Choroid plexus epithelial cell (primary cell): ENCODE measurements around the gene ETFA.
A peak's percentile ranks its signal among the peaks of the same experiment; 100 is the strongest.

Experiments
- DNase-seq: peaks from one replicate; pipeline ENCODE4 v3.0.0-alpha.2; 2010; ENCODE audit warnings: low read depth
- H3K4me3 ChIP-seq: 2 replicates; pipeline ENCODE4 v1.5.1; 2011; ENCODE audit warnings: low read depth, mild to moderate bottlenecking, control low read depth, low read length, moderate library complexity
- CTCF ChIP-seq: conservative IDR thresholded peaks from 2 replicates; pipeline ENCODE4 v1.5.1; 2011; ENCODE audit warnings: low read depth, mild to moderate bottlenecking, control low read depth, inconsistent platforms, low read length, moderate library complexity

Gene ETFA

GRCh38 chr15:76289582-76289981 is 21.7 kb downstream of the ETFA start:
- peak; percentile 37 for DNase-seq
- no peak for TF ChIP-seq CTCF
- H3K4me3 ChIP-seq: no peak overlapping the region

- TF ChIP-seq CTCF: no peak
- H3K4me3 ChIP-seq: no peak overlapping the region
- peak; percentile 43 for DNase-seq
Measured at GRCh38 chr15:76286271-76286879, 24.9 kb downstream of the ETFA start.

- H3K4me3 ChIP-seq: no peak overlapping the region
- TF ChIP-seq CTCF: peak; percentile 71
- peak; percentile 36 for DNase-seq
Measured at GRCh38 chr15:76285241-76285825, 25.9 kb downstream of the ETFA start.

- no peak for DNase-seq
- H3K4me3 ChIP-seq: no peak overlapping the region
- TF ChIP-seq CTCF: no peak
Measured at GRCh38 chr15:76282465-76282864, 28.8 kb downstream of the ETFA start.

GRCh38 chr15:76278651-76279050 is 32.6 kb downstream of the ETFA start:
- TF ChIP-seq CTCF: no peak
- no peak for DNase-seq
- no peak overlapping the region for H3K4me3 ChIP-seq

GRCh38 chr15:76274821-76275220 is 36.4 kb downstream of the ETFA start:
- DNase-seq: no peak
- no peak overlapping the region for H3K4me3 ChIP-seq
- no peak for TF ChIP-seq CTCF

- no peak for TF ChIP-seq CTCF
- H3K4me3 ChIP-seq: no peak overlapping the region
- peak; percentile 79 for DNase-seq
Measured at GRCh38 chr15:76274226-76274625, 37.0 kb downstream of the ETFA start.
